ENCODE measurements around the gene GLT6D1.

DNA sequence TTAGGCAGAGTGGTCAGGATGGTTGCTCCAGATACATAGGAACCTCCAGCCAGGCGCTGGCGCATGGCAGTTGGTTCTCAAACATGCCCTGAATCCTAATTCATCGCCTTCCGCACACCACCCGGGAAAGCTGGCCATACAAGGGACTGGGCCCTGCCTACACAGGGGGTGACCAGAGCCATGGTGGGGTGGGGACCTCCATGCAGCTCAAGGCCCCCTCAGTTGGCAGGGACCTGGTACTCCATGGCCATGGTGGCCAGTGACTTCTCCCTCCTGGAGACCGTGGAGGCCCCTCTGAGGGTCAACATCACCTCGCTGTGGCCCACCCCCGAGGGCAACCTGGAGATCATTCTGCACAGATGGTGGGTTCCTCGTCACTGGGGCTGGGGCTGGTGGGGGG, 51.0 kb downstream of the GLT6D1 start:
- TF ChIP-seq, protein P1, sequence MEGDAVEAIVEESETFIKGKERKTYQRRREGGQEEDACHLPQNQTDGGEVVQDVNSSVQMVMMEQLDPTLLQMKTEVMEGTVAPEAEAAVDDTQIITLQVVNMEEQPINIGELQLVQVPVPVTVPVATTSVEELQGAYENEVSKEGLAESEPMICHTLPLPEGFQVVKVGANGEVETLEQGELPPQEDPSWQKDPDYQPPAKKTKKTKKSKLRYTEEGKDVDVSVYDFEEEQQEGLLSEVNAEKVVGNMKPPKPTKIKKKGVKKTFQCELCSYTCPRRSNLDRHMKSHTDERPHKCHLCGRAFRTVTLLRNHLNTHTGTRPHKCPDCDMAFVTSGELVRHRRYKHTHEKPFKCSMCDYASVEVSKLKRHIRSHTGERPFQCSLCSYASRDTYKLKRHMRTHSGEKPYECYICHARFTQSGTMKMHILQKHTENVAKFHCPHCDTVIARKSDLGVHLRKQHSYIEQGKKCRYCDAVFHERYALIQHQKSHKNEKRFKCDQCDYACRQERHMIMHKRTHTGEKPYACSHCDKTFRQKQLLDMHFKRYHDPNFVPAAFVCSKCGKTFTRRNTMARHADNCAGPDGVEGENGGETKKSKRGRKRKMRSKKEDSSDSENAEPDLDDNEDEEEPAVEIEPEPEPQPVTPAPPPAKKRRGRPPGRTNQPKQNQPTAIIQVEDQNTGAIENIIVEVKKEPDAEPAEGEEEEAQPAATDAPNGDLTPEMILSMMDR (IDR thresholded peaks at IDR 0.05; ENCODE audit: insufficient read depth, low read length, poor library complexity, severe bottlenecking), result no peak
- TF ChIP-seq EZH2phosphoT487 (conservative IDR thresholded peaks at IDR 0.05; ENCODE audit: low read length), result no peak

Measured in SU-DHL-6 (cell line).